Left lung (tissue), 10 donors: Measurements from ENCODE around the gene SRRD. TPM values are rescaled to one million over a fixed set of nuclear protein-coding genes. Genes with fewer than 3 reads are reported as not detected.

Source experiments
- ATAC-seq: fragments of 200-7000 bp; cut with Tn5 transposase; one replicate; pipeline ENCODE4 v1.9.1; 2020; ENCODE audit warnings: moderate library complexity
- DNase-seq, 4 donors: peaks; one replicate each; pipeline ENCODE4 v3.0.0-alpha.2; 2013 to 2020
- H3K27ac ChIP-seq, 2 donors: fragments of 200-600 bp; sonication (generic) in 1 of 2; one replicate each; pipeline versions ENCODE4 v1.5.0 to v1.8.0; 2020 to 2021
- H3K27me3 ChIP-seq, 2 donors: fragments of 200-600 bp; sonication (generic) in 1 of 2; one replicate each; pipeline versions ENCODE4 v1.5.0 to v1.8.0; 2020 to 2021
- H3K36me3 ChIP-seq, 2 donors: fragments of 200-600 bp; sonication (generic) in 1 of 2; one replicate each; pipeline versions ENCODE4 v1.5.0 to v1.8.0; 2020 to 2021
- H3K4me1 ChIP-seq, 2 donors: fragments of 200-600 bp; one replicate each; pipeline ENCODE4 v1.8.0; 2021
- H3K4me3 ChIP-seq, 2 donors: fragments of 200-600 bp; sonication (generic) in 1 of 2; one replicate each; pipeline versions ENCODE4 v1.5.0 to v1.8.0; 2020 to 2021; ENCODE audit warnings: mild to moderate bottlenecking in 1 of 2
- H3K9me3 ChIP-seq, 2 donors: fragments of 200-600 bp; sonication (generic) in 1 of 2; one replicate each; pipeline versions ENCODE4 v1.5.0 to v1.8.0; 2020 to 2021
- intact Hi-C, 2 donors: fragments of 100-400 bp; cut with DNase I; formaldehyde crosslinking; loops; one replicate each; pipeline versions ENCODE4 v1.11.2 to v1.14.2; 2022
- polyA plus RNA-seq, 6 donors: library from polyadenylated mRNA; unstranded; fragments of 120-200 nt; gene quantifications; one replicate each; pipeline ENCODE4 v1.2.1, GENCODE V29; 2013; ENCODE audit not compliant: insufficient read length in 6 of 6
- total RNA-seq, 2 donors: library from RNA; stranded (reverse); fragmentation: NEBNext Ultra II Directional; extraction: Animal tissue kit (Norgen Biotek cat#: 25700); gene quantifications; one replicate each; pipeline ENCODE4 v1.2.1, GENCODE V29; 2021
- TF ChIP-seq, protein P1 (sequence below), 2 donors: fragments of 200-600 bp; sonication (generic) in 1 of 2; IDR thresholded peaks; one replicate each; pipeline versions ENCODE4 v1.5.0 to v1.8.0; 2021; ENCODE audit warnings: antibody characterized with exemption in 2 of 2
- donor health status: DM: no; HTN: yes; CAD: no.
- donor health status: DM: no; HTN: no; CAD: no.

Gene SRRD
- total and polyA plus RNA-seq, 8 donors: 18.5 to 33.1 (median 29.4) TPM

DNA sequence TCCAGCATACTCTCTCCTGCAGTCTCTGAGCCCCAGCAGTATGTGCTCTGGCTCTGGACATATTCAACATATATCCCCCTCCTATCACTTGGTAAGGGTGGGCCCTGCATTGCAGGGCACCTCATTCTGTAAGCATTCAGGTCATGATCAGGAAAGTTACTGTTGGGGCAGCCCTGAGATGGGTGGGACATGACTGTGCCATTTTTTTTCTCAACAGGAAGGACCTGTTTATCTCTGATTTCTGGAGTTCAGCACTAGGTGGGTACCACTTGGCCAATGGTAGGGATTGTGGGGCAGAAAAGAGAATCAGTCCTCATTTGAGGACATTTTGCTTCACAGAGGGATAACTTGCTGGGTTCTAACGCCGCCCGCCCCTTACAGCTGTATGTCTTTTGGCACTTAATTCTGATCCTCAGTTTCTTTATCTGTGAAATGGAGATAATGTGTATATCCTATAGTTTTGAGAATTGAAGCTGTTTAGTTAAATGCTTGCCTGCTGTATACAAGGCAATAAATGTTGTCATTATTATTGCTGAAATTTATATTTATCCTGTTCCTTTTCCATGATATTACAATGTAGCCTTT is 2.2 kb downstream of the SRRD start:
- no peaks in the 10 kb centered on the region for H3K9me3 ChIP-seq
- H3K36me3 ChIP-seq: peaks cover 0 to 44% of the 10 kb centered on the region in 2 donors
- intact Hi-C loops: no loop called here
- H3K4me3 ChIP-seq: no peak overlapping the region
- TF ChIP-seq, protein P1, sequence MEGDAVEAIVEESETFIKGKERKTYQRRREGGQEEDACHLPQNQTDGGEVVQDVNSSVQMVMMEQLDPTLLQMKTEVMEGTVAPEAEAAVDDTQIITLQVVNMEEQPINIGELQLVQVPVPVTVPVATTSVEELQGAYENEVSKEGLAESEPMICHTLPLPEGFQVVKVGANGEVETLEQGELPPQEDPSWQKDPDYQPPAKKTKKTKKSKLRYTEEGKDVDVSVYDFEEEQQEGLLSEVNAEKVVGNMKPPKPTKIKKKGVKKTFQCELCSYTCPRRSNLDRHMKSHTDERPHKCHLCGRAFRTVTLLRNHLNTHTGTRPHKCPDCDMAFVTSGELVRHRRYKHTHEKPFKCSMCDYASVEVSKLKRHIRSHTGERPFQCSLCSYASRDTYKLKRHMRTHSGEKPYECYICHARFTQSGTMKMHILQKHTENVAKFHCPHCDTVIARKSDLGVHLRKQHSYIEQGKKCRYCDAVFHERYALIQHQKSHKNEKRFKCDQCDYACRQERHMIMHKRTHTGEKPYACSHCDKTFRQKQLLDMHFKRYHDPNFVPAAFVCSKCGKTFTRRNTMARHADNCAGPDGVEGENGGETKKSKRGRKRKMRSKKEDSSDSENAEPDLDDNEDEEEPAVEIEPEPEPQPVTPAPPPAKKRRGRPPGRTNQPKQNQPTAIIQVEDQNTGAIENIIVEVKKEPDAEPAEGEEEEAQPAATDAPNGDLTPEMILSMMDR (IDR thresholded peaks at IDR 0.05): no peak
- H3K4me1 ChIP-seq: peaks cover 9 to 48% of the 10 kb centered on the region in 2 donors
- ATAC-seq: no peak
- DNase-seq: no peak
- peak overlapping the region in 1 of 2 donors; percentile 94 for H3K27ac ChIP-seq
- no peaks in the 10 kb centered on the region for H3K27me3 ChIP-seq

DNA sequence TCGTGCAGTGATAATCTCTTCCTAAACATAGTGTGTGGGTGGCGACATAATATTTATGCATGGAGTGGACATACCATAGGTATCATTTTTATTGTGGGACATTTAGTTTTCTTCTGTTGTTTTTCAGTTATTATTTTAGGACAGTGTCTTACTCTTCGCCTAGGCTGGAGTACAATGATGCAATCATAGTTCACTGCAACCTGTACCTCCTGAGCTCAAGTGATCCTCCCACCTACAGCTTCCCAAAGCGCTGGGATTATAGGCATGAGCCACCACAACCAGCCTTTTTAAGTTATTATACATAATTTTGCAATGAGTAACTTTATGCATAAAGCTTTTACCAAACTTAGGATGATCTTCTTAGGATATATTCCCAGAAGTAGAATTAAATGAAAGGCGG is 2.7 kb downstream of the SRRD start:
- H3K27ac ChIP-seq: no peak overlapping the region
- TF ChIP-seq, protein P1 (IDR thresholded peaks at IDR 0.05): no peak
- peaks cover 0 to 49% of the 10 kb centered on the region in 2 donors for H3K36me3 ChIP-seq
- intact Hi-C loops: no loop called here
- H3K4me1 ChIP-seq: peaks cover 9 to 43% of the 10 kb centered on the region in 2 donors
- H3K4me3 ChIP-seq: no peak overlapping the region
- H3K9me3 ChIP-seq: no peaks in the 10 kb centered on the region
- DNase-seq (no peak), ATAC-seq (no peak)
- no peaks in the 10 kb centered on the region for H3K27me3 ChIP-seq

DNA sequence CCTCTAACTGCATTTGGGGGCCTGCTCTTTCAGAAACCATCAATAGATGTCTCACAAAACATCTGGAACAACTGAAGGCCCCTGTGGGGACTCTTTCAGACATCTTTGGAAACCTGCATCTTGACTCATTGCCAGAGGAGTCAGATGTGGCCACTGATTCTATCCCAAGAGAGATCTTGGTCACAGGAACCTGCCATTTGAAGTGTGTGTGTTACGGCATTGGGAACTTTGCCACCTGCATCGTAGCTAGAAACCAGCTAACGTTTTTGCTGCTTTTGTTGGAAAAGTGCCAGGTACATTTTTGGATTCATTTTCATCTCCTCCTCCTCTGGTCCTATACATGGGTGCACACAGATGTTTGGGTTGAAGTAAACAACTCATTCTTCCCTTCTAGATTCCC is 4.3 kb downstream of the SRRD start:
- intact Hi-C loops: no loop called here
- TF ChIP-seq, protein P1 (IDR thresholded peaks at IDR 0.05): no peak
- Histone ChIP-seq H3K36me3 (peaks cover 0 to 65% of the 10 kb centered on the region in 2 donors), H3K27me3 (no peaks in the 10 kb centered on the region), H3K4me3 (no peak overlapping the region), H3K27ac (no peak overlapping the region), H3K9me3 (no peaks in the 10 kb centered on the region), H3K4me1 (peaks cover 5 to 27% of the 10 kb centered on the region in 2 donors)
- DNase-seq (no peak), ATAC-seq (no peak)

DNA sequence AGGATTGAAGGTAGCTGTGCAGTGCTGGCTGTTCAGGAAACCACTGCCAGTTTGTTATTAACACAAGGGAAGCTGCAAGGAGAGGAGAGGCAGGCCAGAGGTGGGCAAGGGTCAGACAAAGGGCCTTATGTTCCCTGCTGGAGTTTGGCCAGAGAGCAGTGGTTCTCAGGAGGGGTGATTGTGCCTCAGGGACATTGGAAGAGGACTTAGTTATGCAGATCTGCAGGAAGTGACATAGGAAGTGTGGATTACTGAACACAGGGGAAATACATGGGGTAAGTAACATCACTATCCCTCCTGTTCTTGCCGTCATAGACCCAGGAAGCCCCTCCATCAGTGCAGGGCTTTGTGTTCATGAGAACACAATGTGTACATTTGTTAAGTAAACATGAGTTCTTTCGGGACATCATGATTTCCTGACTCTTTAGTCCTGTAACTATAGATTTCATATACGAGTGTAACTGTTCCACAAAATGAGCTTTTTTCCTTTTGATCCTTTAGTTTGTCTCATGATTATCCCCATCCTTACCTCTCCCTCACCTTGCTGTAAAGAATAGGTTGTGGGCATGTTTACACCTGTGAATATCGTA is 5.9 kb downstream of the SRRD start:
- intact Hi-C loops: no loop called here
- no peak for DNase-seq
- H3K36me3 ChIP-seq: peaks cover 0 to 80% of the 10 kb centered on the region in 2 donors

DNA sequence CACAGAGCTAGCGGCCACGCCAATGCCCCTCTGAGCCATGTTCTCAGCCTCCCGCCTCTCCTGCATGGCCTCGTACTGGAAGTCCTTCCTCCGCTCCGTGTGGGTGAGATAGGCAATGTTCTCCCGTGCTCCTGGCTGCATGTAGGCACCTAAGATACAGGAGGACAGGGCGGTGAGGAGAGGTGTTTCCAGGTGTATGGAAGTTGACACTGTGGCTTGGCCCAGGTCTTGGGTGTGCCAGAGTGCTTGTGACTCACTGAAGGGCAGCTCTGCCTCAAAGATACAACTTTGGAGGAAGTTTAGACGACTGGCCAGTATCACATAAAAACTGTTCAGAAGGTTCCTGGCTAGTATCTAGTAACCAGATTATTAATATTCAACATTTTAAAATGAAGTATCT is 8.5 kb downstream of the SRRD start:
- intact Hi-C loops: no loop called here
- no peak overlapping the region for H3K27ac ChIP-seq
- H3K36me3 ChIP-seq: peaks cover 0 to 100% of the 10 kb centered on the region in 2 donors
- TF ChIP-seq, protein P1 (IDR thresholded peaks at IDR 0.05): no peak
- DNase-seq (no peak), ATAC-seq (no peak)
- no peaks in the 10 kb centered on the region for H3K27me3 ChIP-seq
- H3K9me3 ChIP-seq: no peaks in the 10 kb centered on the region
- H3K4me3 ChIP-seq: no peak overlapping the region
- H3K4me1 ChIP-seq: no peaks in the 10 kb centered on the region

More for the DNA sequence above, 5.9 kb downstream of the SRRD start:
- no peak for ATAC-seq
- TF ChIP-seq, protein P1 (IDR thresholded peaks at IDR 0.05): no peak
- Histone ChIP-seq H3K27me3 (no peaks in the 10 kb centered on the region), H3K27ac (no peak overlapping the region), H3K4me3 (no peak overlapping the region), H3K4me1 (peaks cover 1 to 18% of the 10 kb centered on the region in 2 donors), H3K9me3 (no peaks in the 10 kb centered on the region)
